ENCODE data around the gene AGAP1. TPM values are rescaled to one million over a fixed set of nuclear protein-coding genes. Genes with fewer than 3 reads are reported as not detected.

Gene AGAP1
- polyA plus RNA-seq, 1 donor: 31.5 TPM

- DNase-seq: no peak
These were observed 41.0 kb downstream of the AGAP1 start for GRCh38 chr2:235534678-235535422.

- no peak for DNase-seq
These were observed 41.7 kb downstream of the AGAP1 start for GRCh38 chr2:235535423-235536130.

- no peak for DNase-seq
These were observed 42.9 kb downstream of the AGAP1 start for GRCh38 chr2:235536711-235537110.

GRCh38 chr2:235537186-235537585, 43.3 kb downstream of the AGAP1 start:
- DNase-seq: no peak

- DNase-seq: no peak
These were observed 43.7 kb downstream of the AGAP1 start for GRCh38 chr2:235537587-235537986.

- no peak for DNase-seq
These were observed 44.3 kb downstream of the AGAP1 start for GRCh38 chr2:235538144-235538639.

GRCh38 chr2:235538981-235539380, 45.1 kb downstream of the AGAP1 start:
- no peak for DNase-seq

- DNase-seq: no peak
These were observed 45.9 kb downstream of the AGAP1 start for GRCh38 chr2:235539773-235540172.

GRCh38 chr2:235541016-235541415, 47.2 kb downstream of the AGAP1 start:
- DNase-seq: no peak

GRCh38 chr2:235541838-235542549, 48.2 kb downstream of the AGAP1 start:
- DNase-seq: no peak

GRCh38 chr2:235542733-235543127, 48.9 kb downstream of the AGAP1 start:
- no peak for DNase-seq

- no peak for DNase-seq
These were observed 49.4 kb downstream of the AGAP1 start for GRCh38 chr2:235543128-235543750.

GRCh38 chr2:235543851-235544688, 50.2 kb downstream of the AGAP1 start:
- no peak for DNase-seq

- no peak for DNase-seq
These were observed 50.8 kb downstream of the AGAP1 start for GRCh38 chr2:235544689-235544969.

- DNase-seq: no peak
These were observed 51.7 kb downstream of the AGAP1 start for GRCh38 chr2:235545339-235546150.

- DNase-seq: no peak
These were observed 52.2 kb downstream of the AGAP1 start for GRCh38 chr2:235546151-235546435.

- DNase-seq: no peak
These were observed 52.6 kb downstream of the AGAP1 start for GRCh38 chr2:235546436-235546835.

- DNase-seq: no peak
These were observed 56.0 kb downstream of the AGAP1 start for GRCh38 chr2:235549735-235550377.

GRCh38 chr2:235550378-235550760, 56.5 kb downstream of the AGAP1 start:
- no peak for DNase-seq

- no peak for DNase-seq
These were observed 57.1 kb downstream of the AGAP1 start for GRCh38 chr2:235550946-235551345.

GRCh38 chr2:235551965-235552364, 58.1 kb downstream of the AGAP1 start:
- DNase-seq: no peak
